H9 (cell line): ENCODE data around the gene PLPPR4. TPM values are rescaled to one million over a fixed set of nuclear protein-coding genes. Genes with fewer than 3 reads are reported as not detected.

Experiments used
- DNase-seq: peaks from one replicate; pipeline ENCODE4 v3.0.0-alpha.2; 2017
- H2AFZ ChIP-seq: one replicate; pipeline ENCODE4 v1.6.1; 2013; ENCODE audit warnings: mild to moderate bottlenecking, low read length, control low read depth, moderate library complexity
- H2AK5ac ChIP-seq: 2 replicates; pipeline ENCODE4 v1.6.1; 2013; ENCODE audit warnings: low read length, control low read depth, mixed read lengths; ENCODE audit not compliant: insufficient read length
- H2BK120ac ChIP-seq: one replicate; pipeline ENCODE4 v1.6.1; 2013; ENCODE audit warnings: low read depth, mild to moderate bottlenecking, low read length, control low read depth, inconsistent platforms; ENCODE audit not compliant: poor library complexity, severe bottlenecking
- H2BK12ac ChIP-seq: 2 replicates; pipeline ENCODE4 v1.6.1; 2013; ENCODE audit warnings: low read length, control low read depth, mixed read lengths, low read depth; ENCODE audit not compliant: insufficient read length
- H2BK15ac ChIP-seq: 2 replicates; pipeline ENCODE4 v1.6.1; 2013; ENCODE audit warnings: low read depth, low read length, control low read depth
- H2BK20ac ChIP-seq: one replicate; pipeline ENCODE4 v1.6.1; 2013; ENCODE audit warnings: low read depth, mild to moderate bottlenecking, low read length, control low read depth, inconsistent platforms; ENCODE audit not compliant: poor library complexity, severe bottlenecking
- H2BK5ac ChIP-seq: 2 replicates; pipeline ENCODE4 v1.6.1; 2013; ENCODE audit warnings: low read length, control low read depth, mixed read lengths; ENCODE audit not compliant: insufficient read length
- H3K14ac ChIP-seq: 2 replicates; pipeline ENCODE4 v1.6.1; 2013; ENCODE audit warnings: low read length, control low read depth; ENCODE audit not compliant: insufficient read depth
- H3K18ac ChIP-seq: 2 replicates; pipeline ENCODE4 v1.6.1; 2013; ENCODE audit warnings: low read depth, mild to moderate bottlenecking, mixed read lengths, low read length, control low read depth; ENCODE audit not compliant: insufficient read length
- H3K23ac ChIP-seq: 2 replicates; pipeline ENCODE4 v1.6.1; 2013; ENCODE audit warnings: low read length, control low read depth, mixed read lengths, low read depth; ENCODE audit not compliant: insufficient read length
- H3K23me2 ChIP-seq: 2 replicates; pipeline ENCODE4 v1.6.1; 2013; ENCODE audit warnings: low read depth, mild to moderate bottlenecking, mixed read lengths, low read length, control low read depth; ENCODE audit not compliant: insufficient read length, poor library complexity, severe bottlenecking
- H3K27ac ChIP-seq: 2 replicates; pipeline ENCODE4 v1.5.1; 2013; ENCODE audit warnings: low read length, control low read depth, mixed read lengths, low read depth; ENCODE audit not compliant: insufficient read length
- H3K27me3 ChIP-seq: 2 replicates; pipeline ENCODE4 v1.6.1; 2013; ENCODE audit warnings: low read length, control low read depth, inconsistent platforms; ENCODE audit not compliant: insufficient read depth
- H3K4ac ChIP-seq: 2 replicates; pipeline ENCODE4 v1.6.1; 2013; ENCODE audit warnings: low read depth, mild to moderate bottlenecking, control low read depth, inconsistent platforms, low read length, moderate library complexity
- H3K4me1 ChIP-seq: 2 replicates; pipeline ENCODE4 v1.6.1; 2013; ENCODE audit warnings: low read length, control low read depth, inconsistent platforms; ENCODE audit not compliant: insufficient read depth
- H3K4me2 ChIP-seq: 2 replicates; pipeline ENCODE4 v1.6.1; 2013; ENCODE audit warnings: low read length, control low read depth, mixed read lengths; ENCODE audit not compliant: insufficient read length, insufficient read depth
- H3K56ac ChIP-seq: 2 replicates; pipeline ENCODE4 v1.6.1; 2013; ENCODE audit warnings: low read depth, mild to moderate bottlenecking, mixed read lengths, low read length, control low read depth; ENCODE audit not compliant: insufficient read length
- H3K79me1 ChIP-seq: 2 replicates; pipeline ENCODE4 v1.6.1; 2013; ENCODE audit warnings: low read depth, mild to moderate bottlenecking, moderate library complexity, low read length, control low read depth, inconsistent platforms; ENCODE audit not compliant: insufficient read depth, poor library complexity, severe bottlenecking
- H3K79me2 ChIP-seq: 2 replicates; pipeline ENCODE4 v1.6.1; 2013; ENCODE audit warnings: low read length, control low read depth, inconsistent platforms; ENCODE audit not compliant: insufficient read depth
- H3K9ac ChIP-seq: 2 replicates; pipeline ENCODE4 v1.6.1; 2013; ENCODE audit warnings: low read length, control low read depth, mixed read lengths; ENCODE audit not compliant: insufficient read length; ENCODE audit errors: extremely low read depth
- H3K9me3 ChIP-seq: one replicate; pipeline ENCODE4 v1.6.1; 2013; ENCODE audit warnings: low read depth, low read length, inconsistent platforms; ENCODE audit not compliant: control insufficient read depth
- H3T11ph ChIP-seq: one replicate; pipeline ENCODE4 v1.6.1; 2013; ENCODE audit warnings: mild to moderate bottlenecking, low read length, control low read depth, inconsistent platforms
- H4K20me1 ChIP-seq: one replicate; pipeline ENCODE4 v1.6.1; 2013; ENCODE audit not compliant: control insufficient read depth, insufficient read length, insufficient read depth
- H4K5ac ChIP-seq: 2 replicates; pipeline ENCODE4 v1.6.1; 2013; ENCODE audit warnings: low read depth, mild to moderate bottlenecking, mixed read lengths, low read length, control low read depth; ENCODE audit not compliant: insufficient read length
- H4K8ac ChIP-seq: replicated peaks from 2 replicates; pipeline ENCODE4 v1.6.1; 2013; ENCODE audit warnings: low read length, control low read depth, mixed read lengths, low read depth; ENCODE audit not compliant: insufficient read length
- H4K91ac ChIP-seq: 2 replicates; pipeline ENCODE4 v1.6.1; 2013; ENCODE audit warnings: low read depth, mild to moderate bottlenecking, moderate library complexity, mixed read lengths, low read length, control low read depth; ENCODE audit not compliant: insufficient read length
- H3K27ac Mint-ChIP-seq, 3 experiments: 2 replicates in 2 of 3; 3 replicates in 1 of 3; pipeline ENCODE4 v1.8.0; 2020 to 2021; ENCODE audit warnings: mixed read lengths in 3 of 3, mild to moderate bottlenecking in 1 of 3, moderate library complexity in 1 of 3
- H3K27me3 Mint-ChIP-seq: 2 replicates; pipeline ENCODE4 v1.8.0; 2021; ENCODE audit warnings: low read depth, mild to moderate bottlenecking, moderate library complexity, mixed read lengths
- H3K36me3 Mint-ChIP-seq, 3 experiments: 2 replicates in 2 of 3; 3 replicates in 1 of 3; pipeline ENCODE4 v1.8.0; 2020 to 2021; ENCODE audit warnings: low read depth in 3 of 3, mixed read lengths in 3 of 3; ENCODE audit not compliant: insufficient read depth in 1 of 3
- H3K4me1 Mint-ChIP-seq, 2 experiments: 2 replicates each; pipeline ENCODE4 v1.8.0; 2020; ENCODE audit warnings: mixed read lengths in 2 of 2
- H3K4me3 Mint-ChIP-seq, 2 experiments: 2 replicates in 1 of 2; 3 replicates in 1 of 2; pipeline ENCODE4 v1.8.0; 2020 to 2021; ENCODE audit warnings: mild to moderate bottlenecking in 2 of 2, mixed read lengths in 2 of 2, moderate library complexity in 1 of 2
- H3K9me3 Mint-ChIP-seq, 2 experiments: 2 replicates in 1 of 2; 3 replicates in 1 of 2; pipeline ENCODE4 v1.8.0; 2020; ENCODE audit warnings: mild to moderate bottlenecking in 2 of 2, mixed read lengths in 2 of 2, moderate library complexity in 1 of 2
- WGBS: extraction: QIAGEN DNeasy Blood & Tissue Kit; methylation state at CpG from one replicate; pipeline ENCODE4 v1.1.7; 2013; ENCODE audit warnings: missing lambda C conversion rate, low lambda C conversion rate, mixed read lengths; ENCODE audit not compliant: insufficient read length; ENCODE audit errors: extremely low coverage; 5-methylcytosine and 5-hydroxymethylcytosine counted together
- total RNA-seq: library from RNA; stranded (reverse); gene quantifications from 2 replicates; pipeline ENCODE4 v1.2.1, GENCODE V29; 2021
- TF ChIP-seq, protein P1 (sequence below): fragments of 200-600 bp; sonication (generic); conservative IDR thresholded peaks from 3 replicates; pipeline ENCODE4 v1.8.0; 2021; ENCODE audit warnings: antibody characterized with exemption, mild to moderate bottlenecking

Gene PLPPR4
- total RNA-seq, 1 experiment from 2014 or later, result 0.31 TPM

DNA sequence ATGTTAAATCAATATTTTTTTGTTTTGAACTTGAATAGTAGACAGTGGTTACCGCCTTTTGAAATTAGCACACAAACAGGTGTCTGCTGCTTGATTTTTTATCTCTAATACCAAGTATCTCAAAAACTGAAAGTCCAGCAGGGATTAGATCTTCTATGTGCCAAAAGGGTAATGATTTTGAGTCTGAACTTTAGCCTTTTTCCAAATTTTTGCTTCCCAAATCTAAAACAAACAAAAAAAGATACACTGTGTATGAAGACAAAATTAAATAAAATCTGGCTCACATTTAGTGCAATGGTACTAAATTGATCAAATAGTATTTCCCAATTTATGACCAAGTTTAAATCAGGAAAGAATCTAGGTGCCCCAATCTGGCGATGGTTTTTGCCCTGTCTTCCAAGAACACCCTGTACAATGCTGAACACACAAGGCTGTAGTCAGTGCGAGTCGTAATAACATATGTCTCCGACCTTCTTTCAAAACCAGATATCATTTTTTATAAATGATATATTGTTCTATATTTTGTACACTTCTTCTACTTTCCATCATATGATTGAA is 40.5 kb downstream of the PLPPR4 start:
- H3K4me3 Mint-ChIP-seq, result no peak overlapping the region
- H2AK5ac ChIP-seq, result no peak overlapping the region
- no peak overlapping the region for H3T11ph ChIP-seq
- no CpG with 5 or more reads among the region's 5 CpGs for WGBS
- no peaks in the 10 kb centered on the region for H3K4me1 ChIP-seq
- no peak overlapping the region for H2AFZ ChIP-seq
- no peak overlapping the region for H3K4ac ChIP-seq
- no peak overlapping the region for H3K23ac ChIP-seq
- H3K18ac ChIP-seq, result no peak overlapping the region
- no peaks in the 10 kb centered on the region for H4K20me1 ChIP-seq
- no peaks in the 10 kb centered on the region for H3K79me2 ChIP-seq
- no peaks in the 10 kb centered on the region for H3K79me1 ChIP-seq
- TF ChIP-seq, protein P1, sequence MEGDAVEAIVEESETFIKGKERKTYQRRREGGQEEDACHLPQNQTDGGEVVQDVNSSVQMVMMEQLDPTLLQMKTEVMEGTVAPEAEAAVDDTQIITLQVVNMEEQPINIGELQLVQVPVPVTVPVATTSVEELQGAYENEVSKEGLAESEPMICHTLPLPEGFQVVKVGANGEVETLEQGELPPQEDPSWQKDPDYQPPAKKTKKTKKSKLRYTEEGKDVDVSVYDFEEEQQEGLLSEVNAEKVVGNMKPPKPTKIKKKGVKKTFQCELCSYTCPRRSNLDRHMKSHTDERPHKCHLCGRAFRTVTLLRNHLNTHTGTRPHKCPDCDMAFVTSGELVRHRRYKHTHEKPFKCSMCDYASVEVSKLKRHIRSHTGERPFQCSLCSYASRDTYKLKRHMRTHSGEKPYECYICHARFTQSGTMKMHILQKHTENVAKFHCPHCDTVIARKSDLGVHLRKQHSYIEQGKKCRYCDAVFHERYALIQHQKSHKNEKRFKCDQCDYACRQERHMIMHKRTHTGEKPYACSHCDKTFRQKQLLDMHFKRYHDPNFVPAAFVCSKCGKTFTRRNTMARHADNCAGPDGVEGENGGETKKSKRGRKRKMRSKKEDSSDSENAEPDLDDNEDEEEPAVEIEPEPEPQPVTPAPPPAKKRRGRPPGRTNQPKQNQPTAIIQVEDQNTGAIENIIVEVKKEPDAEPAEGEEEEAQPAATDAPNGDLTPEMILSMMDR, result no peak
- H3K27me3 ChIP-seq, result no peaks in the 10 kb centered on the region
- H2BK20ac ChIP-seq, result no peak overlapping the region
- H3K4me1 Mint-ChIP-seq, result peaks cover 0 to 7% of the 10 kb centered on the region in 2 experiments; a peak in 2 of 4 replicates
- no peaks in the 10 kb centered on the region for H3K9me3 Mint-ChIP-seq
- H3K4me2 ChIP-seq, result no peak overlapping the region
- H3K14ac ChIP-seq, result no peak overlapping the region
- H4K8ac ChIP-seq, result no peak overlapping the region
- H2BK12ac ChIP-seq, result no peak overlapping the region
- no peak overlapping the region for H2BK120ac ChIP-seq
- no peak overlapping the region for H4K91ac ChIP-seq
- H3K27me3 Mint-ChIP-seq, result no peaks in the 10 kb centered on the region; the same call in 1 of the 2 replicates
- H2BK15ac ChIP-seq, result no peak overlapping the region
- H3K9me3 ChIP-seq, result no peaks in the 10 kb centered on the region
- H3K36me3 Mint-ChIP-seq, result no peaks in the 10 kb centered on the region
- no peak overlapping the region for H3K56ac ChIP-seq
- no peak overlapping the region for H3K9ac ChIP-seq
- no peak overlapping the region for H3K27ac Mint-ChIP-seq
- H2BK5ac ChIP-seq, result no peak overlapping the region
- no peaks in the 10 kb centered on the region for H3K23me2 ChIP-seq
- no peak overlapping the region for H3K27ac ChIP-seq
- H4K5ac ChIP-seq, result no peak overlapping the region
- DNase-seq, result no peak
